NOMO-1 treated with dmso at 0.1 percent for 144 hours (cell line): Measurements from ENCODE around the gene PPP1R12B.
"Not testable (repeated sequence)": the region's sequence is repeated elsewhere in the genome, so short reads cannot be mapped to it uniquely, and the experiment has no call there.

ENCODE experiments used
- DNase-seq: peaks from one replicate; lab custom pipeline; 2025; ENCODE audit not compliant: unreplicated experiment; lab: John Stamatoyannopoulos, UW

Gene PPP1R12B

GRCh38 chr1:202348005-202348508, 442 bp upstream of the PPP1R12B start:
- no peak for DNase-seq

- no peak for DNase-seq
Observed at GRCh38 chr1:202349206-202349928, 868 bp downstream of the PPP1R12B start.

GRCh38 chr1:202351725-202352124, 3.2 kb downstream of the PPP1R12B start:
- no peak for DNase-seq

GRCh38 chr1:202352583-202353197, 4.2 kb downstream of the PPP1R12B start:
- DNase-seq = not testable (repeated sequence)

GRCh38 chr1:202355944-202356553, 7.5 kb downstream of the PPP1R12B start:
- DNase-seq = no peak

- no peak for DNase-seq
Observed at GRCh38 chr1:202357506-202357905, 9.0 kb downstream of the PPP1R12B start.

GRCh38 chr1:202361224-202361623, 12.7 kb downstream of the PPP1R12B start:
- no peak for DNase-seq

GRCh38 chr1:202361701-202362100, 13.2 kb downstream of the PPP1R12B start:
- no peak for DNase-seq

- DNase-seq = no peak
Observed at GRCh38 chr1:202362212-202362611, 13.7 kb downstream of the PPP1R12B start.

- no peak for DNase-seq
Observed at GRCh38 chr1:202365092-202365815, 16.8 kb downstream of the PPP1R12B start.

GRCh38 chr1:202367271-202367670, 18.8 kb downstream of the PPP1R12B start:
- DNase-seq = no peak

- DNase-seq = not testable (repeated sequence)
Observed at GRCh38 chr1:202370906-202371305, 22.4 kb downstream of the PPP1R12B start.

GRCh38 chr1:202374099-202374498, 25.6 kb downstream of the PPP1R12B start:
- no peak for DNase-seq

- not testable (repeated sequence) for DNase-seq
Observed at GRCh38 chr1:202375175-202375574, 26.7 kb downstream of the PPP1R12B start.

GRCh38 chr1:202376247-202376646, 27.7 kb downstream of the PPP1R12B start:
- no peak for DNase-seq

GRCh38 chr1:202379884-202380529, 31.5 kb downstream of the PPP1R12B start:
- not testable (repeated sequence) for DNase-seq

- not testable (repeated sequence) for DNase-seq
Observed at GRCh38 chr1:202380535-202380934, 32.0 kb downstream of the PPP1R12B start.

- DNase-seq = not testable (repeated sequence)
Observed at GRCh38 chr1:202381867-202382266, 33.4 kb downstream of the PPP1R12B start.

GRCh38 chr1:202395831-202396230, 47.3 kb downstream of the PPP1R12B start:
- not testable (repeated sequence) for DNase-seq

- DNase-seq = no peak
Observed at GRCh38 chr1:202397256-202397655, 48.8 kb downstream of the PPP1R12B start.

- DNase-seq = not testable (repeated sequence)
Observed at GRCh38 chr1:202398439-202398838, 49.9 kb downstream of the PPP1R12B start.
